ENCODE measurements around the gene C10orf90.

Gene C10orf90

DNA sequence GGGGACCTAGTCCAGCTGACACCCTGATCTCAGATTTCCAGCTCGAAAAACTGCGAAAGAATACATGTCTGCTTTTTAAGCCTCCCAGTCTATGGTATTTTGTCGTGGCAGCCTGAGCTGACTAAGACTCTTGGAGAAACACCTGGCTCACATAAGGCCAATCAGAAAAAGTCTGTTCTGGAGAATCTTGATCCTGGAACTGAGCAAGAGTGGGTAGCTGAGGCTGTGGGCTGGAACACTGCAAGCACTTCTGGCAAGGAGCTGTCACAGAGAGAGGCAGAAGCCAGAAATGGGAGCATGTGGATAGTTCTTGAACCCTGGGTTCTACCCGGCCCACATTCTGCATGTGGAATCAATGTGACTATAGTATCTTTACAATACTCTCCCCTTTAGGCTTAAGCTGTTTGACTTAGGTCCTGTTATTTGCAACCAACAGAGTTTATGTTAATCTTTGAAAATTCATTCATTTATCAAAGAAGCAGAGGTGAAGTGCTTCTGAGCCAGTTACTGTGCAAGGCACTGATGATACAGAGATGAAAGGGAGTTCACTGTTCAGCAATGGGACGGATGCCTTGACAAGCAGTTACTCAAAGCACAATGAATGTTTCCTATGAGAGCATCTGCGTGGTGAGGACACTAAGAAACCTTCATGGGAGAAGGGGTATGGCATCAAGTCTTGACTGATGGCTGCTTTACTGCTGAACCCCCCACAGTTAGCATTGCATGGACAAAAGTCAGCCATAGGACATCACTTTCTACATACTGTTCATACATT lies 4.4 kb upstream of the C10orf90 start:
- peak; percentile 31 for DNase-seq

- DNase-seq, result no peak
Observed at GRCh38 chr10:126673565-126673964, 3.1 kb upstream of the C10orf90 start.

DNA sequence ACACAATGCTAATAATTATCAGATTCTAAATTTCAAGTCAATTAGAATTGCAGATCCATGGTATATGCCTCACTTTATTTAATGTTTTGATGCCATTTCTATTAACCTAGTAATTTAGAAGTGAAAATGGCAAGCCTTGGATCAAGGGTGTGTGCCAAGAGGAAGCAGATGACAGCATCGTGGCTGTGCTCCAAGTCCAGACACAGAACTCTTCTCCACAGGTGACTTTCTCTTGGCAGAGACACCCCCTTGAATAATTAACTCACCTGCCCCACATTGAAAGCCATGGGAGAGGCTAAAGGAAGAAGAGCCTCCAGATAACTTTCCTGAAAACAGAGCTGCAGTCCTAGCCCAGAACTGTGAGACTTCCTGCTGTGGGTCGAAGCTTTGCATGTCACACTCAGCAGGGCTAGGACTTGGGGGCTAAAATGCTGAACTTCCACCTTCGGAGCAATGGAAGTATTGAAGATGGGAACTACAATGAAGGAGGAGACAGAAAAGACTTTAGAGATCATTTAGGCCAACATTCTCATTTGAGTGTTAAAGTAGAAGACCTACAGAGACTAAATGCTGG lies 996 bp upstream of the C10orf90 start:
- peak; percentile 21 for DNase-seq

- DNase-seq, result peak; percentile 89
Observed at GRCh38 chr10:126670895-126671261, 385 bp upstream of the C10orf90 start.

DNA sequence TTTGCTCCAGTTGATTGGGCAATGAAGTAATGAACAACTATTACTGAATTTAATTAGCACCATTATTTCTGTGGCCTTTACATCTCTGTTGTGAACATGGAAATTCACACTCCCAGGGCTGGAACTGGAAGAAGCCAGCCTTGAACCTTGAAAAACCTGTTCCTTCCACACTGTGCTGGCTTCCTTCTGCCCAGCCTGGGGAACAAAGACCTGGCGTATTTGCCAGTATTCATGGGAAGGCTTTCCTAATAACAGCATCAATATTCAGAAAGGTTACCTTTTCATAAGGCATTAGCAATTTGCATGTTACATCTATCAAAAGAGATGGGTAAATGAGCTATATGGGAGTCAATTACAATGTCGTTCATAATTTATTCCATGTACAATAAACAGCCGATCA lies 1.3 kb downstream of the C10orf90 start:
- no peak for DNase-seq

- DNase-seq, result peak; percentile 44
Observed at GRCh38 chr10:126668505-126668904, 2.0 kb downstream of the C10orf90 start.

DNA sequence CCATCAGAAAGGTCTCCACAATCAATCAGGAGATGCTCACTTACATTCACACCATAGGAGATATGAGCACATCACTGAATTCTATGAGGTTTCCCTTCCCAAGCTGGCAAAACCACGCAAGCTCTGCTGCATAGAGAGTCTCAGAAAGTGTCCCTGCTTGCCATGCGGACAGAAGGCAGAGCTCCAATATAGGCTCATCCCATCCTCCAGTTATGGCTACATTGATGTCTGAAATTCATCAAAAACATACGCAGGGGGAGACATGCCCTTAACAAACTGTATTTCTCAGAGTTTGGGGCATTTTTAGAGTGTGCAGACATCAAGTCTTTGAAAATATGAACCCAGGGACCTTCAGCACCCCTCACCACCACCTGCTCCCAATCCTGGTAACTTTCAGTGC lies 2.9 kb downstream of the C10orf90 start:
- peak; percentile 24 for DNase-seq

GRCh38 chr10:126665207-126665606 lies 5.3 kb downstream of the C10orf90 start:
- no peak for DNase-seq

GRCh38 chr10:126663880-126664279 lies 6.6 kb downstream of the C10orf90 start:
- no peak for DNase-seq

DNA sequence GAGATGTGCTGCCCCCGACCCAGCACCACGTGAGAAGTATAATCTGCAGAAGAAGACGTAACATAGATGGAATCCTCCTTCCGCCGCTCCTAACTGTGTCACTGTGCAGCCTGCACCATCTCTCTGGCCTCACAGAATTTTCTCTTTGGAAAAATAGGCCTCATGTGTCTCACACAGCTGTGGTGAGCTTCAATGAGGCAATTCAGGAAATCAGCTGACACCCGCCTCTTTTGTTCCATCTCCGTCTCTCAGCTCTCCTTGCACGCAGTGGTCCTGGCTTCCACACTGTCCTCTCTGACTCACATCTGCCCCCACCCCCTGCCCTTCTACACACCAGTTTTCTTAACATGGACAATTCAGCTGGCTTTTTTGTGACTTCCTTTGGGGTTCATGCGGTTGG lies 7.2 kb downstream of the C10orf90 start:
- DNase-seq, result peak; percentile 94

DNA sequence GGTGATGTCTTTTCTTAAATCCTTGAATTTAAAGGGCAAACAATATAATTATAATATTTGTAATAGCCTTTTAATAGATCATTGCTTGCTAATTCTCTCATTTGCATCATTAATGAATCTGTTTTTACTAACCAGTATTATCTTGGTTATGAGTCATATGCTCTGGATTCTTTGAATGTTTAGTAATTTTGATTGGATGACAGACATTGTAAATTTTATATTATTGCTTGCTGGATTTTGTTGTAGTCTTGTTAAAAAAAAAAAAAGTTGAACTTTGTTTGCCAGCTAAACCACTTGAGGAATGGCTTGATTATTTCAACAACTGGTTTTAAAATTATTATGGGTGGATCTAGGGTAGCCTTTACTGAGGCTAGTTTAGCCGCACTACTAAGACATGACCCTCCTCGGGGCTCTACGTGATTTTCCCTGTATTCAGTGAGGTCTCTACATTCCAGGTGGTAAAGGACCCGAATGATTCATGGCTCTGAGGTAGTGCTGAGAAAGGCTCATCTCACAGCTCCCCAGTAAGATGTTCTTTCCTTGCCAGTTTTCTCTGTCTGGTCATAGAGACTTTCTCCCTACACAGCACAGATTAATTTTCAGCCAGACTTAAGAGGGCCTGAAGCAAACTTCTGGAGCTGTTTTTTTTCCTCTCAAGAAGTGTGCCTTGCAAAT lies 8.5 kb downstream of the C10orf90 start:
- no peak for DNase-seq

DNA sequence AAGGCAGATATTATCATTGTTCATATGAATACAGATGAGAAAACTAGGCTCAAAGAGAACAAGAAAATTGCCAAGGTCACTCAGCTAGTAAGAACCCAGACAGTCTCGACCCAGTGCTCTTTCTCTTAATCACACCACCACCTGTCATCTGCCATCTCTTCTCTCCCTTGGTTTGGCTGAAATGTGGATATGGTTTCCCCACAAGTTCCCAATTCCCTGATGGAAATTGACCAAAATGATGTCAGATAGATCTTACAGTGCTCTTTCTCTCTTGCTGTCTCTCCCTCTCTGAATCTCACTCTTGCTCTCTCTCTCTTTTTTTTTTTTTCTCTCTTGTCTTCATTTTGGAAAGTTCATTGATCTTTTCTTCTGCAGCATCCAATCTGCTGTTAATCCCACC lies 9.1 kb downstream of the C10orf90 start:
- DNase-seq, result no peak

GRCh38 chr10:126659750-126660149 lies 10.7 kb downstream of the C10orf90 start:
- no peak for DNase-seq

GRCh38 chr10:126658928-126659327 lies 11.6 kb downstream of the C10orf90 start:
- DNase-seq, result peak; percentile 23

GRCh38 chr10:126654579-126654978 lies 15.9 kb downstream of the C10orf90 start:
- DNase-seq, result no peak

- no peak for DNase-seq
Observed at GRCh38 chr10:126651467-126651866, 19.0 kb downstream of the C10orf90 start.

DNA sequence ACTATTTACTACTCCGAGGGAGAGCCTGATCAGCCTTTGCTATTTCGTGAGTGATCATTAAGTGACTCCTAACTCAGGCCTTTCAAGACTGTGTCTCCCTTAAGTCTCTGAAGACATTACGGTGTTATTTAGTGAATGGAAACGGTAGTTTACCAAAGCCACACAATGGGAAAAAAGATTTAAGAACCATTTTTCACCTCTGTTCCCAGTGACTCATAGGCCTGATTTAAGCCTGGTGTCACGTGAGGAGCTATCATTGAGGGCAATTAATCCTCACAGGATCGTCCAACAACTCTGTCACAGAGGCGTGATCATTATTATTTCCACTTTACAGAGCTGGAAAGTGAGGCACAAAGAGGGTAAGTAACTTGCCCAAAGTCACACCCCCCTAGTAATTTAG lies 20.3 kb downstream of the C10orf90 start:
- no peak for DNase-seq

- DNase-seq, result no peak
Observed at GRCh38 chr10:126647116-126647515, 23.4 kb downstream of the C10orf90 start.

GRCh38 chr10:126646110-126646509 lies 24.4 kb downstream of the C10orf90 start:
- DNase-seq, result no peak

DNA sequence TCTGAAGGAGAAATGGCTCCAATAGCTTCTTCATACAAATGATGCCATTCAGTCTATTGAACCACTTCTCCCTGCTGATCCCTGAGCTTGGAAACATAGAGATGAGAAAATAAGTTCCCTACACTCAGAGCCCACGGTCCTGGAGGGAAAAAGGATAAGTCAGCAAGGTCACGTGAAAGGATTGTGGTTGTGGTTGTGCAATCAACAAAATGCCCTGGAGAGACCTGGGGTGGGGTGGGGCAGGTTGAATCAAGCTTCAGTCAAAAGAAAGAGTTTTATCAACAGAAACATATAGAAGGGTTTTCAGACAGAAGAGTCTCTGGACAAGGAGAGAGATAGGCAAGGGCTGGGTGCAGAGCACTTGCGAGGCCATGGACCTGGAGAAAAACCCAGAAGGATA lies 30.1 kb downstream of the C10orf90 start:
- DNase-seq, result no peak

DNA sequence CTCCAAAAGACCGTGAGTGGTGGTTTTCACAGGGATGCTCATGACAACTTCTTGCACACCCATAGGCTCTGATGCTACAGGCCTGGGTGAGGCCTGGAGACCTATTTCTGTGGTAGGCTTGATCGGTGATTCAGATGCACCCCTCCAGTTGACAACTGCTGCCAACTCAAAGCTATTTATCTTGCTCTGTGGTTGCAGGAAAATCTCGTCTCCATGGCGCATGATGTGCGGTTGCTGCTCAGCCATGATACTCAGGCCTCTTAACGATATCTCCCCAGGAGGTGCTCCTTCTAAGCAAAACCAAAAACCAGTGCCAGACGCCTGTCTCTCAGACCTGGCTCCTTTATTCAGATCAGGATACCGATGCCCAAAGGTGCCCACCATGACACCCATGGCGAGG lies 31.4 kb downstream of the C10orf90 start:
- no peak for DNase-seq

- no peak for DNase-seq
Observed at GRCh38 chr10:126638542-126638941, 32.0 kb downstream of the C10orf90 start.

DNA sequence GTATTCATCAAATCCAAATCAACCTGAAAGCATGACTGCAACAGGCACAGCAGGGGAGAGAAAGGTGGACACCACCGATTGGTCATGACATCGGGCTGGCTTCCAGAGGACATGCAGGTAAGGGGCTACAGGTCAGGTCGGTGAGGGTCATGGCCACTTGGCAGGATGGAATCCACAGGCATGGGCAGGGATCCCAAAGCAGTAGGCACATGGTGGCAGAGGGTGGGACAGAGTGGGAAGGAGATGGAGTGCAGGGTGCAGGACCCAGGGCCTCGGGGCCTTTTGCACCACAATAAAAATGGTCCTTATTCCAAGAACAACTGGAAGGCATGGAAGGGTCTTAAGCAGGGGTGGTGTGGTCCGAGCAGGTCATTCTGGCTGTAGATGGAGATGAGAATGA lies 33.0 kb downstream of the C10orf90 start:
- no peak for DNase-seq

DNA sequence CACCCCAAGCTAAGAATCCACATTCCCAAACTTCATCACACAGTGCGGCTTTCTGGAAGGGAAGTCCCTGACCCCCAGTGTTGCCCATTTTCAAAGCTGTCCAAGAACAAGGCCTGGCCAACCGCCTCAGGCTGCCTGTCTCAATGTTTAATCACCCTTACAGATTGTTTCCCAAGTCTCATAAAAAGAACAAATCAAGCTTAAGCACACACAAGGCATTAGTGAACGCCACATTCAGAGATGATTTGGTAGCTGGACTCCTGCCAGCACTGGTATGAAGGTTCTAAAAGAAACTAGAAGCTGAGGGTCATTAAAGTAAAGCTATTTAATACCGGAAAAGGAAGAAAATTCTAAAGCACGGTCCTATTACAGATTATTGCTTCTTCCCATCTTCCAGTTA lies 35.6 kb downstream of the C10orf90 start:
- no peak for DNase-seq

Measured in midbrain (tissue), 1 donor.